Measurements from ENCODE around the gene EFHC1. TPM values are rescaled to one million over a fixed set of nuclear protein-coding genes. Genes with fewer than 3 reads are reported as not detected.
A peak's percentile ranks its signal among the peaks of the same experiment; 100 is the strongest.

Gene EFHC1
- total and polyA plus RNA-seq, 2 experiments from 2014 or later = 17.4 to 18.3 TPM

DNA sequence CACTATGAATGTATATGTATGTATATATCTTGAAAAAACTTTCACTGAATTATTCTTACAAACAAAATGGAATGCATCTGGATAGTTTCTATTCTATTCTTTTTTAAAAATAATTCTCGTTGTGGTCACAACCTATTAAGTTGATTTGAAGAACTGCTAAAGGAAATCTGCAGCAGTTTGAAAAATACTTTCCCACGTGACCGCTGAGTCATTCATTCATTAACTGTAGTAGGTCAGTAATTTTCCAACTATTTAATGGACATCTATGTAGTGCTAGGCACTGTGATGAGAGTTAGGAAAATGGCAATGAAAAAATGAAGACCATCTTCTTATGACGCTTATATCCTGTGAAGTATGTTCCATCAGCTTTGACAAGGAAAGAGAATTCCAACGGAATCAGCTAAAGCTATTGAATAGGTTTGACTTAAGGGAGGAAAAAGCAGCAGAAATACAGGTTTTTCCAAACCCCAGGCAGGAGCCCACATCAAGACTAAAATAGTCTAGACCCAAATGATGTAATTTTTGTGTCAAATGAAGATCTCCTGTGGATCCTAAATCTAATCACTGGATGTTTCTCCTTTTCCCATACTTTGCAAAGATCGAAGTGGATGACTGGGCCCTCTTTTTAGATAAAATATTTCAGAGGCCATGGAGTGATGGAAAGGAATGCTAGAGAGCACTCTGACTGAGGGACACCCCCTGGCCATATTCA is 4.1 kb upstream of the EFHC1 start:
- WGBS (ENCODE audit: low lambda C conversion rate, missing lambda C conversion rate) = 69% methylated on average over 6 of the region's 6 CpGs
- Histone ChIP-seq H3K79me2 (no peaks in the 10 kb centered on the region), H3K4me1 (ENCODE audit: insufficient read depth) (peaks cover 20% of the 10 kb centered on the region), H3K4me2 (no peak overlapping the region), H3K36me3 (replicated peaks; ENCODE audit: insufficient read depth, low read depth) (no peaks in the 10 kb centered on the region), H3K9me2 (replicated peaks; ENCODE audit: insufficient read depth) (no peaks in the 10 kb centered on the region), H3K9me3 (ENCODE audit: low read depth) (no peaks in the 10 kb centered on the region), H2AFZ (no peak overlapping the region), H3K27me3 (no peaks in the 10 kb centered on the region), H4K20me1 (ENCODE audit: insufficient read depth, poor library complexity, severe bottlenecking) (no peaks in the 10 kb centered on the region), H3K27ac (no peak overlapping the region), H3K4me3 (no peak overlapping the region)
- TF ChIP-seq EZH2 (IDR thresholded peaks at IDR 0.05; ENCODE audit: borderline replicate concordance) (no peak), EZH2phosphoT487 (IDR thresholded peaks at IDR 0.05; ENCODE audit: low read depth, severe bottlenecking, unreplicated experiment) (no peak)
- TF ChIP-seq, protein P1, sequence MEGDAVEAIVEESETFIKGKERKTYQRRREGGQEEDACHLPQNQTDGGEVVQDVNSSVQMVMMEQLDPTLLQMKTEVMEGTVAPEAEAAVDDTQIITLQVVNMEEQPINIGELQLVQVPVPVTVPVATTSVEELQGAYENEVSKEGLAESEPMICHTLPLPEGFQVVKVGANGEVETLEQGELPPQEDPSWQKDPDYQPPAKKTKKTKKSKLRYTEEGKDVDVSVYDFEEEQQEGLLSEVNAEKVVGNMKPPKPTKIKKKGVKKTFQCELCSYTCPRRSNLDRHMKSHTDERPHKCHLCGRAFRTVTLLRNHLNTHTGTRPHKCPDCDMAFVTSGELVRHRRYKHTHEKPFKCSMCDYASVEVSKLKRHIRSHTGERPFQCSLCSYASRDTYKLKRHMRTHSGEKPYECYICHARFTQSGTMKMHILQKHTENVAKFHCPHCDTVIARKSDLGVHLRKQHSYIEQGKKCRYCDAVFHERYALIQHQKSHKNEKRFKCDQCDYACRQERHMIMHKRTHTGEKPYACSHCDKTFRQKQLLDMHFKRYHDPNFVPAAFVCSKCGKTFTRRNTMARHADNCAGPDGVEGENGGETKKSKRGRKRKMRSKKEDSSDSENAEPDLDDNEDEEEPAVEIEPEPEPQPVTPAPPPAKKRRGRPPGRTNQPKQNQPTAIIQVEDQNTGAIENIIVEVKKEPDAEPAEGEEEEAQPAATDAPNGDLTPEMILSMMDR (IDR thresholded peaks at IDR 0.05; ENCODE audit: poor library complexity) = no peak
- DNase-seq (ENCODE audit: low spot score) = no peak

DNA sequence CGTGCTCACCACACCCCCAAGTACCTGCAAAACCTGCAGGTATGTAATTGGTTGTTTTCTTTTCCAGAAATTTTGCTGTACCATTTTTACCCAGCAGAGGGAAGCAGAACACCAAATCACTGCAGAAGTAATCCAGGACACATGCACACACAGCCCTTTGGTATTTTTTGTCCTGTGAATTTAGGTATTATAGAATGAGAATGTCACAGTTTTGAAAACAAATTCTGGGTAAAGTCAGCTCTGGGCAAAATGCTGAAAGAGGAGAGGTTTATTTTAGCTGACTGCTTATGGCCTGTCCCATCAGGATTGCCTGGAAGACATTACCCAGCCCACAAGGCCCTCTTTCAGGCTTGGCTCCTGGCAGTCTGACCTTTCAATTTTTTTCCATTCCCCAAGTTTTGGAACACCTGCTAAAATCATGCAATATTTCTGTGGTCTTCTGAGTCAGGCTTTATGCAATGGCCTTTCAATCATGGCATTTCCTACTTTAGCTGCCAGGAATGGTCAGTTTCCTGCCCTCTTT is 3.5 kb upstream of the EFHC1 start:
- TF ChIP-seq EZH2 (IDR thresholded peaks at IDR 0.05; ENCODE audit: borderline replicate concordance) (no peak), EZH2phosphoT487 (IDR thresholded peaks at IDR 0.05; ENCODE audit: low read depth, severe bottlenecking, unreplicated experiment) (no peak)
- TF ChIP-seq, protein P1 (IDR thresholded peaks at IDR 0.05; ENCODE audit: poor library complexity) = peak; percentile 89
- no peaks in the 10 kb centered on the region for H4K20me1 ChIP-seq (ENCODE audit: insufficient read depth, poor library complexity, severe bottlenecking)
- H2AFZ ChIP-seq = no peak overlapping the region
- no peak overlapping the region for H3K4me2 ChIP-seq
- H3K36me3 ChIP-seq (replicated peaks; ENCODE audit: insufficient read depth, low read depth) = no peaks in the 10 kb centered on the region
- peak overlapping the region; percentile 87 for H3K27ac ChIP-seq
- peaks cover 2% of the 10 kb centered on the region for H3K79me2 ChIP-seq
- no peaks in the 10 kb centered on the region for H3K27me3 ChIP-seq
- peaks cover 19% of the 10 kb centered on the region for H3K4me1 ChIP-seq (ENCODE audit: insufficient read depth)
- WGBS (ENCODE audit: low lambda C conversion rate, missing lambda C conversion rate) = 0% methylated on average over 1 of the region's 1 CpG
- H3K9me3 ChIP-seq (ENCODE audit: low read depth) = no peaks in the 10 kb centered on the region
- H3K9me2 ChIP-seq (replicated peaks; ENCODE audit: insufficient read depth) = no peaks in the 10 kb centered on the region
- DNase-seq (ENCODE audit: low spot score) = peak; percentile 67
- H3K4me3 ChIP-seq = no peak overlapping the region

DNA sequence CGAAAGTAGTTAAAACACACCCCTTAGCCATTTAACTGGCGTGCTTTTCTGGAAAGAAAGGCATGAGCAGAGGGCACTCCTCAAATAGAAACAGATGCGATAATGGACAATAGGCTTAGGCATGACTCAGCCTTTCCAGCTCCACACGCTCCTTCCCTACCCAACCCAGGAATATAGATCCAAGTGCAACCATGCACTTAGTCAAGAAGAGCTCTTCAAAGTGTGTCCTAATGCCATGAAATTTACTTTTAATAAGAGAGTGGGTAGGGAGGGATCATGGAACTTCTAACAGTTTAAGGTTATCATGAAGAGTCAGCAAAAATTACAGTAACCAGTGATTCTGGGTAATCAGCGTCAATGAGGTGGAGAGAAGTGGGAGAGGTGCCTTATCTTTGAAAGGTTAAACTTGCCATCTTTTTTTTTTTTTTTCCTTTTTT is 2.4 kb upstream of the EFHC1 start:
- Histone ChIP-seq H3K9me3 (ENCODE audit: low read depth) (no peaks in the 10 kb centered on the region), H3K27ac (peak overlapping the region; percentile 87), H3K36me3 (replicated peaks; ENCODE audit: insufficient read depth, low read depth) (no peaks in the 10 kb centered on the region), H3K4me1 (ENCODE audit: insufficient read depth) (peaks cover 19% of the 10 kb centered on the region), H3K27me3 (no peaks in the 10 kb centered on the region), H4K20me1 (ENCODE audit: insufficient read depth, poor library complexity, severe bottlenecking) (no peaks in the 10 kb centered on the region), H3K9me2 (replicated peaks; ENCODE audit: insufficient read depth) (no peaks in the 10 kb centered on the region), H3K4me2 (no peak overlapping the region), H3K4me3 (no peak overlapping the region), H2AFZ (no peak overlapping the region), H3K79me2 (peaks cover 5% of the 10 kb centered on the region)
- TF ChIP-seq, protein P1 (IDR thresholded peaks at IDR 0.05; ENCODE audit: poor library complexity) = no peak
- no peak for TF ChIP-seq EZH2phosphoT487 (IDR thresholded peaks at IDR 0.05; ENCODE audit: low read depth, severe bottlenecking, unreplicated experiment)
- no peak for TF ChIP-seq EZH2 (IDR thresholded peaks at IDR 0.05; ENCODE audit: borderline replicate concordance)
- DNase-seq (ENCODE audit: low spot score) = peak; percentile 62
- WGBS (ENCODE audit: low lambda C conversion rate, missing lambda C conversion rate) = 60% methylated on average over 5 of the region's 5 CpGs
